ENCODE data around the gene HMGB2.

HMGB2 gene

DNA sequence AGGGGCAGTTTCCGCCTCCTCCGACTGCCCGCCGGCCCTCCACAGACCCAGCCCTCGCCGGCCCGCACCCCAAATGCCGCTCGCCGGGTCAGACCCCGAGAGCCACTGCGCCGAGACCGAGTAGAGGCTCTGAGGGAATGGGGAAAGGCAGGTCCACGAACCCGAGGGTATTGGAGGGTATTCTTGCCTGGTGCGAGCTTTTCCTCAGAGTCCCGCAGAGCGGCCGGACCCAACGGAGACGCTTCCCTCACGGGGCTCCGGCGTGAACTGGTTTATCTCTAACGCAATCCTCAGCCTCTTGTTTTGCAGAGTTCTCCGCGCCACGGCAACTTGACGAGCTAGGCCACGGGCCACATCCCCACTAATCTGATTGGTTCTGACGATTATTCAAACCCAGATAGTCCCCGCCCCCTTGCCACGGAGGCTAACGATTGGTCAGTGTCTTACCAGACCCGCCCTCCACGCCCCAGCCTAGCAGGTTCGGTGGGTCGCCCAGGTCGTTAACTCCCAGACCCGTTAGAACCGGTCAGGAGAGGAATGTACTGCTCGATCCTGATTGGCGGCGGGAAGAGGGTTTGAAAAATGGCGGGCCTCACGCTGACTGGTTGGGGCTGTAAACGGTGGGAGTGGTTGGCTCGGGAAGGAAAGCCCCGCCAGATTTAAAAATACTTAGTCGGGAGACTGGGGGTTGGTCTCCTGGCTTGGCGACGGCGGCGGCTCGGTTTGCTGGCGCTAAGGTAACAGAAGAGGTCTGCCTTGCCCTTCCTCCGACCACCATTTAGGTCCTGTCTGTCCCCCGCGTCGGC is at the start of gene HMGB2:
TSS of gene HMGB2 (minus strand) at position 274 of the 806 bp plus-strand sequence. CDS start 709 bp downstream, outside the sequence.
- DNase-seq (ENCODE audit: low read depth) = peak; percentile 100
- H3K4me3 ChIP-seq (ENCODE audit: low read depth, low read length) = peak within 1 kb of the TSS; percentile 99
- TF ChIP-seq CTCF (IDR thresholded peaks at IDR 0.05; ENCODE audit: low read depth, low read length) (no peak), POLR2A (IDR thresholded peaks at IDR 0.05; ENCODE audit: extremely low read depth, insufficient read length) (peak; percentile 96)
- TF ChIP-seq, protein P1, sequence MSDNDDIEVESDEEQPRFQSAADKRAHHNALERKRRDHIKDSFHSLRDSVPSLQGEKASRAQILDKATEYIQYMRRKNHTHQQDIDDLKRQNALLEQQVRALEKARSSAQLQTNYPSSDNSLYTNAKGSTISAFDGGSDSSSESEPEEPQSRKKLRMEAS (IDR thresholded peaks at IDR 0.05; ENCODE audit: low read depth, low read length) = 0 out of 2 replicates have a peak, but pooled peaks have one; percentile 1

GRCh38 chr4:173382349-173382748 is 48.2 kb upstream of the HMGB2 start:
- no peak for TF ChIP-seq CTCF (IDR thresholded peaks at IDR 0.05; ENCODE audit: low read depth, low read length)
- TF ChIP-seq, protein P1 (IDR thresholded peaks at IDR 0.05; ENCODE audit: low read depth, low read length) = no peak
- TF ChIP-seq POLR2A (IDR thresholded peaks at IDR 0.05; ENCODE audit: extremely low read depth, insufficient read length) = no peak
- TF ChIP-seq MYC (IDR thresholded peaks at IDR 0.05; ENCODE audit: low read depth, low read length) = no peak
- DNase-seq (ENCODE audit: low read depth) = no peak
- H3K4me3 ChIP-seq (ENCODE audit: low read depth, low read length) = no peak overlapping the region

GRCh38 chr4:173381610-173382009 is 47.5 kb upstream of the HMGB2 start:
- no peak for DNase-seq (ENCODE audit: low read depth)
- TF ChIP-seq MYC (IDR thresholded peaks at IDR 0.05; ENCODE audit: low read depth, low read length) = no peak
- TF ChIP-seq CTCF (IDR thresholded peaks at IDR 0.05; ENCODE audit: low read depth, low read length) = no peak
- TF ChIP-seq, protein P1 (IDR thresholded peaks at IDR 0.05; ENCODE audit: low read depth, low read length) = no peak
- TF ChIP-seq POLR2A (IDR thresholded peaks at IDR 0.05; ENCODE audit: extremely low read depth, insufficient read length) = no peak
- no peak overlapping the region for H3K4me3 ChIP-seq (ENCODE audit: low read depth, low read length)

DNA sequence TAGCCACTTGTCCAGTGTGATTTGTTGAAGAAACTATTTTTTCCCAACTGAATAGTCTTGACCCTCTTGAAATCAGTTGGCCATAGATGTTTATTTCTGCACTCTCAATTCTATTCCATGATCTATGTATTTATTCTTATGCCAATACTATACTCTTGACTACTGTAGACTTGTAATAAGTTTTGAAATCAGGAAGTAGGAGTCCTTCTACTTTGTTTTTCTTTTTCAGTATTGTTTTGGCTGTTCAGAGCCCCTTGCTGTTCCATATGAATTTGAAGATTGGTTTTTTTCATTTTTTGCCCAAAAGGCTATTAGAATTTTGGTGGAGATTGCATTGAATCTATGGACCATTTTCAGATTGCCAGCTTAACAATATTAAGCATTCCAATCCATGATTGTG is 46.8 kb upstream of the HMGB2 start:
- no peak overlapping the region for H3K4me3 ChIP-seq (ENCODE audit: low read depth, low read length)
- DNase-seq (ENCODE audit: low read depth) = no peak
- TF ChIP-seq CTCF (IDR thresholded peaks at IDR 0.05; ENCODE audit: low read depth, low read length) (no peak), MYC (IDR thresholded peaks at IDR 0.05; ENCODE audit: low read depth, low read length) (no peak), POLR2A (IDR thresholded peaks at IDR 0.05; ENCODE audit: extremely low read depth, insufficient read length) (no peak)
- TF ChIP-seq, protein P1 (IDR thresholded peaks at IDR 0.05; ENCODE audit: low read depth, low read length) = no peak

GRCh38 chr4:173379929-173380328 is 45.8 kb upstream of the HMGB2 start:
- TF ChIP-seq, protein P1 (IDR thresholded peaks at IDR 0.05; ENCODE audit: low read depth, low read length) = no peak
- TF ChIP-seq MYC (IDR thresholded peaks at IDR 0.05; ENCODE audit: low read depth, low read length) (no peak), CTCF (IDR thresholded peaks at IDR 0.05; ENCODE audit: low read depth, low read length) (no peak), POLR2A (IDR thresholded peaks at IDR 0.05; ENCODE audit: extremely low read depth, insufficient read length) (no peak)
- no peak for DNase-seq (ENCODE audit: low read depth)
- H3K4me3 ChIP-seq (ENCODE audit: low read depth, low read length) = no peak overlapping the region
